Measurements from ENCODE around the gene PYGL.
"Not testable (repeated sequence)": the region's sequence is repeated elsewhere in the genome, so short reads cannot be mapped to it uniquely, and the experiment has no call there.

PYGL gene

GRCh38 chr14:50943943-50944646 is at the start of gene PYGL:
Gene PYGL, minus strand, starts transcription at chr14:50944483. Its CDS starts 80 bp downstream, at chr14:50944403.
- DNase-seq, result peak; percentile 52

- no peak for DNase-seq
Observed at GRCh38 chr14:50985859-50986331, 41.6 kb upstream of the PYGL start.

- peak; percentile 16 for DNase-seq
Observed at GRCh38 chr14:50985124-50985858, 41.0 kb upstream of the PYGL start.

- DNase-seq, result no peak
Observed at GRCh38 chr14:50984036-50984710, 39.9 kb upstream of the PYGL start.

- no peak for DNase-seq
Observed at GRCh38 chr14:50979941-50980850, 35.9 kb upstream of the PYGL start.

- DNase-seq, result no peak
Observed at GRCh38 chr14:50978888-50979287, 34.6 kb upstream of the PYGL start.

GRCh38 chr14:50978529-50978871 is 34.2 kb upstream of the PYGL start:
- DNase-seq, result no peak

GRCh38 chr14:50977863-50978528 is 33.7 kb upstream of the PYGL start:
- no peak for DNase-seq

- no peak for DNase-seq
Observed at GRCh38 chr14:50974118-50974517, 29.8 kb upstream of the PYGL start.

- no peak for DNase-seq
Observed at GRCh38 chr14:50972734-50973133, 28.5 kb upstream of the PYGL start.

GRCh38 chr14:50970886-50971781 is 26.9 kb upstream of the PYGL start:
- DNase-seq, result no peak

GRCh38 chr14:50967790-50968189 is 23.5 kb upstream of the PYGL start:
- DNase-seq, result no peak

GRCh38 chr14:50967103-50967502 is 22.8 kb upstream of the PYGL start:
- no peak for DNase-seq

- no peak for DNase-seq
Observed at GRCh38 chr14:50964683-50965390, 20.6 kb upstream of the PYGL start.

- DNase-seq, result no peak
Observed at GRCh38 chr14:50963919-50964318, 19.6 kb upstream of the PYGL start.

GRCh38 chr14:50961605-50962221 is 17.4 kb upstream of the PYGL start:
- no peak for DNase-seq

GRCh38 chr14:50957296-50957695 is 13.0 kb upstream of the PYGL start:
- no peak for DNase-seq

- DNase-seq, result not testable (repeated sequence)
Observed at GRCh38 chr14:50956421-50956820, 12.1 kb upstream of the PYGL start.

GRCh38 chr14:50955373-50956043 is 11.2 kb upstream of the PYGL start:
- DNase-seq, result no peak
